K562 (cell line): ENCODE measurements around the gene MAD1L1. TPM values are rescaled to one million over a fixed set of nuclear protein-coding genes. Genes with fewer than 3 reads are reported as not detected.

Source experiments
- ATAC-seq: fragments of 200-7000 bp; cut with Tn5 transposase; 3 replicates; pipeline ENCODE4 v1.9.1; 2020; ENCODE audit warnings: moderate library complexity
- BruUV-seq: library from RNA; stranded (reverse); fragments of 400-500 nt; replicated peaks from 2 replicates; lab custom pipeline; 2021; lab: Mats Ljungman, UMichigan
- CTCF ChIA-PET: fragments of 300-600 bp; formaldehyde crosslinking; extraction: SDS; loops from one replicate; lab custom pipeline; 2021; ENCODE audit warnings: low intra/inter-chr PET ratio; lab: Yijun Ruan, JAX
- POLR2A ChIA-PET: fragments of 300-600, 350-650 bp; sonication (Branson Sonifier 250); formaldehyde crosslinking; extraction: SDS; loops from one replicate; lab custom pipeline; 2021; ENCODE audit warnings: antibody characterized with exemption, inconsistent platforms; lab: Yijun Ruan, JAX
- DNase-seq, 4 experiments: peaks; one replicate each; pipeline versions ENCODE4 v3.0.0 to v3.0.0-alpha.2; 2011 to 2018; ENCODE audit warnings: low spot score in 3 of 4, mixed read lengths in 3 of 4; ENCODE audit errors: extremely low read depth in 1 of 4
- FAIRE-seq: peaks from 2 replicates; lab custom pipeline; 2011; peaks lifted over from hg19 to GRCh38; lab: Jason Lieb, UNC
- H2AFZ ChIP-seq: 2 replicates; pipeline ENCODE4 v1.6.0; 2011; ENCODE audit warnings: low read depth, low read length, control low read depth, inconsistent platforms
- H3K27ac ChIP-seq: fragments of 200-600 bp; 3 replicates; pipeline ENCODE4 v1.8.0; 2011; ENCODE audit warnings: low read depth, mild to moderate bottlenecking, control low read depth, inconsistent platforms, low read length, moderate library complexity, mixed read lengths; ENCODE audit errors: extremely low read depth
- H3K27me3 ChIP-seq, 2 experiments: fragments of 300-600 bp in 1 of 2; 2 replicates in 1 of 2; 3 replicates in 1 of 2; pipeline versions ENCODE4 v1.6.0 to v1.8.0; 2011; ENCODE audit warnings: inconsistent platforms in 2 of 2, low read length in 2 of 2, mild to moderate bottlenecking in 1 of 2, mixed read lengths in 1 of 2, moderate library complexity in 1 of 2; ENCODE audit not compliant: control insufficient read depth in 2 of 2, insufficient read depth in 2 of 2
- H3K36me3 ChIP-seq: fragments of 300-600 bp; 3 replicates; pipeline ENCODE4 v1.8.0; 2011; ENCODE audit warnings: mild to moderate bottlenecking, low read length, inconsistent platforms; ENCODE audit not compliant: control insufficient read depth, insufficient read depth
- H3K4me1 ChIP-seq, 2 experiments: fragments of 200-600 bp in 1 of 2; replicated peaks in 1 of 2; 2 replicates in 1 of 2; 3 replicates in 1 of 2; pipeline versions ENCODE4 v1.5.1 to v1.8.0; 2011; ENCODE audit warnings: inconsistent platforms in 2 of 2, low read length in 2 of 2, mild to moderate bottlenecking in 1 of 2, mixed read lengths in 1 of 2, moderate library complexity in 1 of 2; ENCODE audit not compliant: control insufficient read depth in 2 of 2, insufficient read depth in 2 of 2
- H3K4me2 ChIP-seq: 2 replicates; pipeline ENCODE4 v1.6.1; 2011; ENCODE audit warnings: low read length, control low read depth, inconsistent platforms, mixed read lengths; ENCODE audit not compliant: insufficient read depth
- H3K4me3 ChIP-seq: fragments of 200-600 bp; sonication (generic), shearing (Covaris generic); 2 replicates; pipeline ENCODE4 v1.5.1; 2016; ENCODE audit warnings: control low read depth, inconsistent platforms
- H3K79me2 ChIP-seq: fragments of 200-600 bp; 3 replicates; pipeline ENCODE4 v1.8.0; 2011; ENCODE audit warnings: low read length, inconsistent platforms; ENCODE audit not compliant: control insufficient read depth, insufficient read depth
- H3K9ac ChIP-seq, 2 experiments: 2 replicates each; pipeline versions ENCODE4 v1.6.0 to v1.6.1; 2011; ENCODE audit warnings: low read depth in 2 of 2, low read length in 2 of 2, control low read depth in 1 of 2, inconsistent platforms in 1 of 2, mild to moderate bottlenecking in 1 of 2, mixed read lengths in 1 of 2; ENCODE audit not compliant: insufficient read depth in 1 of 2
- H3K9me1 ChIP-seq: one replicate; pipeline ENCODE4 v1.6.0; 2011; ENCODE audit warnings: inconsistent platforms, mild to moderate bottlenecking, low read length, moderate library complexity; ENCODE audit not compliant: control insufficient read depth, insufficient read depth
- H3K9me3 ChIP-seq: replicated peaks from 2 replicates; pipeline ENCODE4 v1.5.1; 2011; ENCODE audit warnings: low read depth, low read length, inconsistent platforms; ENCODE audit not compliant: control insufficient read depth, insufficient read depth
- H4K20me1 ChIP-seq: replicated peaks from 2 replicates; pipeline ENCODE4 v1.6.1; 2011; ENCODE audit warnings: low read length, inconsistent platforms, mixed read lengths; ENCODE audit not compliant: control insufficient read depth, insufficient read depth
- DEAF1 ChIP-seq: fragments of 450-650 bp; formaldehyde crosslinking; IDR thresholded peaks from 2 replicates; pipeline ENCODE4 v1.4.0; 2020; ENCODE audit warnings: mild to moderate bottlenecking, moderate library complexity
- RBM17 ChIP-seq: fragments of 200-400 bp; formaldehyde crosslinking; IDR thresholded peaks from 2 replicates; pipeline ENCODE4 v1.6.1; 2017; ENCODE audit warnings: low read depth, mild to moderate bottlenecking, low read length, borderline replicate concordance
- REST ChIP-seq, 2 experiments: fragments of 450-650 bp; formaldehyde crosslinking in 1 of 2; IDR thresholded peaks; 2 replicates each; pipeline versions ENCODE4 v1.4.0 to v1.6.1; 2014 to 2020; ENCODE audit warnings: mild to moderate bottlenecking in 2 of 2, borderline replicate concordance in 1 of 2, low read depth in 1 of 2
- ZFP1 ChIP-seq: fragments of 450-650 bp; formaldehyde crosslinking; IDR thresholded peaks from 2 replicates; pipeline ENCODE4 v1.4.0; 2020; ENCODE audit warnings: mild to moderate bottlenecking, mixed read lengths
- ZNF584 ChIP-seq: fragments of 200-800 bp; sonication (Bioruptor generic); IDR thresholded peaks from 2 replicates; pipeline ENCODE4 v1.6.1; 2016; ENCODE audit warnings: low read depth, mild to moderate bottlenecking, missing genetic modification characterization, missing compliant biosample characterization
- WGBS: fragments of 100-300 bp; shearing (Covaris generic); methylation state at CpG from one replicate; pipeline ENCODE4 v1.1.6; 2016; ENCODE audit warnings: low coverage, mixed read lengths; ENCODE audit not compliant: insufficient coverage; ENCODE audit errors: missing lambda C conversion rate; 5-methylcytosine and 5-hydroxymethylcytosine counted together
- in situ Hi-C: fragments of 300-500 bp; cut with MboI; formaldehyde crosslinking; loops from 4 replicates; pipeline ENCODE4 v1.15.0; 2018; ENCODE audit warnings: inconsistent platforms, mixed read lengths
- intact Hi-C: fragments of 100-400 bp; cut with micrococcal nuclease; formaldehyde crosslinking; loops from 2 replicates; pipeline ENCODE4 v1.14.2; 2022
- polyA plus RNA-seq, 8 experiments: library from polyadenylated mRNA; depleted of rRNA in 4 of 8; stranded (reverse) in 5 of 8; unstranded in 3 of 8; fragments of >200 nt; fragmentation: Nextera tagmentation in 2 of 8; fragmentation: Illumina TruSeq in 1 of 8; extraction: Ambion mirVana in 2 of 8; extraction: Trizol in 1 of 8; gene quantifications; 2 replicates each; pipeline versions ENCODE4 v1.2.1 to v1.2.3, GENCODE V29; 2011 to 2014; ENCODE audit warnings: inconsistent platforms in 1 of 8, missing spikeins in 1 of 8
- total RNA-seq, 7 experiments: library from RNA; depleted of rRNA in 6 of 7; stranded (reverse); fragments of >200 nt in 6 of 7; fragmentation: Illumina TruSeq in 2 of 7; extraction: Trizol in 2 of 7; gene quantifications; 2 replicates each; pipeline versions ENCODE4 v1.2.1 to v1.2.3, GENCODE V29; 2011 to 2021; ENCODE audit warnings: low replicate concordance in 1 of 7

MAD1L1 gene
- total and polyA plus RNA-seq, 9 of the 15 experiments (the other 6 are each of a cell fraction or from before 2014, with no cell fraction given): 1.7 to 89.7 (median 18.0) TPM

DNA sequence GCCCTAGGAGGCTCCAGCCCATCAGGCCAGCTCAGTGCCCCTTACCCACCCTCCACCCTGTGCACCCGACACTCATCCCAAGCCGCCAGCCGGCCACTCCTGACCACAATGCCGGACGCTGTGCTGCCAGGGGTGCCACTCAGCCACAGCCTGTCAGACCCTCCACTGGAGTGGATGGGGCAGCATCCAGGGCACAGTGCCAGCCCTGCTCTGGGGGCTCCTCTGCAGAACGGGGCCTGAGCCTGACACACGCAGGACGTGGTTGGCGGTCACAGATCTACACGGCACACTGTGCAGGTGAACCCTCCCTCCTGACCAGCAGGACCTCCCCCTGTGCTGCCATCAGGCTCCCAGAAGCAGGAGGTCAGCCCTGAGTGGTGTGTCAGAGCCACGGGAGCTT is 114.7 kb downstream of the MAD1L1 start (continued):
- no peak for TF ChIP-seq ZFP1 (CRISPR knock-in tag)

GRCh38 chr7:2117646-2118045 is 115.1 kb downstream of the MAD1L1 start:
- Histone ChIP-seq H3K9ac (peak overlapping the region in 1 of 2 experiments; percentile 58; a peak in 2 of 4 replicates), H3K4me3 (no peak overlapping the region), H3K27me3 (no peaks in the 10 kb centered on the region), H4K20me1 (no peaks in the 10 kb centered on the region), H3K9me3 (no peaks in the 10 kb centered on the region), H3K4me2 (no peak overlapping the region), H3K36me3 (peaks cover 13% of the 10 kb centered on the region; the same call in 2 of the 3 replicates), H2AFZ (no peak overlapping the region), H3K27ac (no peak overlapping the region), H3K4me1 (peaks cover 0 to 58% of the 10 kb centered on the region in 2 experiments; a peak in 2 of 5 replicates), H3K9me1 (no peaks in the 10 kb centered on the region), H3K79me2 (no peaks in the 10 kb centered on the region)
- DNase-seq (no peak), FAIRE-seq (no peak), ATAC-seq (no peak)
- ChIA-PET CTCF (no interaction called here), POLR2A (no interaction called here)
- intact Hi-C loops: no loop called here
- WGBS: 90% methylated on average over 3 of the region's 4 CpGs
- in situ Hi-C loops: no loop called here
- TF ChIP-seq ZNF584 (CRISPR knock-in tag) (no peak), DEAF1 (CRISPR knock-in tag) (no peak), REST (IDR thresholded peaks at IDR 0.05; ENCODE audit: borderline replicate concordance) (no peak), REST (CRISPR knock-in tag; IDR thresholded peaks at IDR 0.05; ENCODE audit: low read depth) (no peak), RBM17 (no peak)
- BruUV-seq: no TSS peak
